H9 (cell line): ENCODE data around the gene RHOC. TPM values are rescaled to one million over a fixed set of nuclear protein-coding genes. Genes with fewer than 3 reads are reported as not detected.

ENCODE experiments used
- DNase-seq: peaks from one replicate; pipeline ENCODE4 v3.0.0-alpha.2; 2017
- H2AFZ ChIP-seq: one replicate; pipeline ENCODE4 v1.6.1; 2013; ENCODE audit warnings: mild to moderate bottlenecking, low read length, control low read depth, moderate library complexity
- H2AK5ac ChIP-seq: 2 replicates; pipeline ENCODE4 v1.6.1; 2013; ENCODE audit warnings: low read length, control low read depth, mixed read lengths; ENCODE audit not compliant: insufficient read length
- H2BK120ac ChIP-seq: one replicate; pipeline ENCODE4 v1.6.1; 2013; ENCODE audit warnings: low read depth, mild to moderate bottlenecking, low read length, control low read depth, inconsistent platforms; ENCODE audit not compliant: poor library complexity, severe bottlenecking
- H2BK12ac ChIP-seq: 2 replicates; pipeline ENCODE4 v1.6.1; 2013; ENCODE audit warnings: low read length, control low read depth, mixed read lengths, low read depth; ENCODE audit not compliant: insufficient read length
- H2BK15ac ChIP-seq: 2 replicates; pipeline ENCODE4 v1.6.1; 2013; ENCODE audit warnings: low read depth, low read length, control low read depth
- H2BK20ac ChIP-seq: one replicate; pipeline ENCODE4 v1.6.1; 2013; ENCODE audit warnings: low read depth, mild to moderate bottlenecking, low read length, control low read depth, inconsistent platforms; ENCODE audit not compliant: poor library complexity, severe bottlenecking
- H2BK5ac ChIP-seq: 2 replicates; pipeline ENCODE4 v1.6.1; 2013; ENCODE audit warnings: low read length, control low read depth, mixed read lengths; ENCODE audit not compliant: insufficient read length
- H3K14ac ChIP-seq: 2 replicates; pipeline ENCODE4 v1.6.1; 2013; ENCODE audit warnings: low read length, control low read depth; ENCODE audit not compliant: insufficient read depth
- H3K18ac ChIP-seq: 2 replicates; pipeline ENCODE4 v1.6.1; 2013; ENCODE audit warnings: low read depth, mild to moderate bottlenecking, mixed read lengths, low read length, control low read depth; ENCODE audit not compliant: insufficient read length
- H3K23ac ChIP-seq: 2 replicates; pipeline ENCODE4 v1.6.1; 2013; ENCODE audit warnings: low read length, control low read depth, mixed read lengths, low read depth; ENCODE audit not compliant: insufficient read length
- H3K23me2 ChIP-seq: 2 replicates; pipeline ENCODE4 v1.6.1; 2013; ENCODE audit warnings: low read depth, mild to moderate bottlenecking, mixed read lengths, low read length, control low read depth; ENCODE audit not compliant: insufficient read length, poor library complexity, severe bottlenecking
- H3K27ac ChIP-seq: 2 replicates; pipeline ENCODE4 v1.5.1; 2013; ENCODE audit warnings: low read length, control low read depth, mixed read lengths, low read depth; ENCODE audit not compliant: insufficient read length
- H3K27me3 ChIP-seq: 2 replicates; pipeline ENCODE4 v1.6.1; 2013; ENCODE audit warnings: low read length, control low read depth, inconsistent platforms; ENCODE audit not compliant: insufficient read depth
- H3K4ac ChIP-seq: 2 replicates; pipeline ENCODE4 v1.6.1; 2013; ENCODE audit warnings: low read depth, mild to moderate bottlenecking, control low read depth, inconsistent platforms, low read length, moderate library complexity
- H3K4me1 ChIP-seq: 2 replicates; pipeline ENCODE4 v1.6.1; 2013; ENCODE audit warnings: low read length, control low read depth, inconsistent platforms; ENCODE audit not compliant: insufficient read depth
- H3K4me2 ChIP-seq: 2 replicates; pipeline ENCODE4 v1.6.1; 2013; ENCODE audit warnings: low read length, control low read depth, mixed read lengths; ENCODE audit not compliant: insufficient read length, insufficient read depth
- H3K56ac ChIP-seq: 2 replicates; pipeline ENCODE4 v1.6.1; 2013; ENCODE audit warnings: low read depth, mild to moderate bottlenecking, mixed read lengths, low read length, control low read depth; ENCODE audit not compliant: insufficient read length
- H3K79me1 ChIP-seq: 2 replicates; pipeline ENCODE4 v1.6.1; 2013; ENCODE audit warnings: low read depth, mild to moderate bottlenecking, moderate library complexity, low read length, control low read depth, inconsistent platforms; ENCODE audit not compliant: insufficient read depth, poor library complexity, severe bottlenecking
- H3K79me2 ChIP-seq: 2 replicates; pipeline ENCODE4 v1.6.1; 2013; ENCODE audit warnings: low read length, control low read depth, inconsistent platforms; ENCODE audit not compliant: insufficient read depth
- H3K9ac ChIP-seq: 2 replicates; pipeline ENCODE4 v1.6.1; 2013; ENCODE audit warnings: low read length, control low read depth, mixed read lengths; ENCODE audit not compliant: insufficient read length; ENCODE audit errors: extremely low read depth
- H3K9me3 ChIP-seq: one replicate; pipeline ENCODE4 v1.6.1; 2013; ENCODE audit warnings: low read depth, low read length, inconsistent platforms; ENCODE audit not compliant: control insufficient read depth
- H3T11ph ChIP-seq: one replicate; pipeline ENCODE4 v1.6.1; 2013; ENCODE audit warnings: mild to moderate bottlenecking, low read length, control low read depth, inconsistent platforms
- H4K20me1 ChIP-seq: one replicate; pipeline ENCODE4 v1.6.1; 2013; ENCODE audit not compliant: control insufficient read depth, insufficient read length, insufficient read depth
- H4K5ac ChIP-seq: 2 replicates; pipeline ENCODE4 v1.6.1; 2013; ENCODE audit warnings: low read depth, mild to moderate bottlenecking, mixed read lengths, low read length, control low read depth; ENCODE audit not compliant: insufficient read length
- H4K8ac ChIP-seq: replicated peaks from 2 replicates; pipeline ENCODE4 v1.6.1; 2013; ENCODE audit warnings: low read length, control low read depth, mixed read lengths, low read depth; ENCODE audit not compliant: insufficient read length
- H4K91ac ChIP-seq: 2 replicates; pipeline ENCODE4 v1.6.1; 2013; ENCODE audit warnings: low read depth, mild to moderate bottlenecking, moderate library complexity, mixed read lengths, low read length, control low read depth; ENCODE audit not compliant: insufficient read length
- H3K27ac Mint-ChIP-seq, 3 experiments: 2 replicates in 2 of 3; 3 replicates in 1 of 3; pipeline ENCODE4 v1.8.0; 2020 to 2021; ENCODE audit warnings: mixed read lengths in 3 of 3, mild to moderate bottlenecking in 1 of 3, moderate library complexity in 1 of 3
- H3K27me3 Mint-ChIP-seq: 2 replicates; pipeline ENCODE4 v1.8.0; 2021; ENCODE audit warnings: low read depth, mild to moderate bottlenecking, moderate library complexity, mixed read lengths
- H3K36me3 Mint-ChIP-seq, 3 experiments: 2 replicates in 2 of 3; 3 replicates in 1 of 3; pipeline ENCODE4 v1.8.0; 2020 to 2021; ENCODE audit warnings: low read depth in 3 of 3, mixed read lengths in 3 of 3; ENCODE audit not compliant: insufficient read depth in 1 of 3
- H3K4me1 Mint-ChIP-seq, 2 experiments: 2 replicates each; pipeline ENCODE4 v1.8.0; 2020; ENCODE audit warnings: mixed read lengths in 2 of 2
- H3K4me3 Mint-ChIP-seq, 2 experiments: 2 replicates in 1 of 2; 3 replicates in 1 of 2; pipeline ENCODE4 v1.8.0; 2020 to 2021; ENCODE audit warnings: mild to moderate bottlenecking in 2 of 2, mixed read lengths in 2 of 2, moderate library complexity in 1 of 2
- H3K9me3 Mint-ChIP-seq, 2 experiments: 2 replicates in 1 of 2; 3 replicates in 1 of 2; pipeline ENCODE4 v1.8.0; 2020; ENCODE audit warnings: mild to moderate bottlenecking in 2 of 2, mixed read lengths in 2 of 2, moderate library complexity in 1 of 2
- WGBS: extraction: QIAGEN DNeasy Blood & Tissue Kit; methylation state at CpG from one replicate; pipeline ENCODE4 v1.1.7; 2013; ENCODE audit warnings: missing lambda C conversion rate, low lambda C conversion rate, mixed read lengths; ENCODE audit not compliant: insufficient read length; ENCODE audit errors: extremely low coverage; 5-methylcytosine and 5-hydroxymethylcytosine counted together
- total RNA-seq: library from RNA; stranded (reverse); gene quantifications from 2 replicates; pipeline ENCODE4 v1.2.1, GENCODE V29; 2021
- TF ChIP-seq, protein P1 (sequence below): fragments of 200-600 bp; sonication (generic); conservative IDR thresholded peaks from 3 replicates; pipeline ENCODE4 v1.8.0; 2021; ENCODE audit warnings: antibody characterized with exemption, mild to moderate bottlenecking

RHOC gene
- total RNA-seq, 1 experiment from 2014 or later = 68.9 TPM

DNA sequence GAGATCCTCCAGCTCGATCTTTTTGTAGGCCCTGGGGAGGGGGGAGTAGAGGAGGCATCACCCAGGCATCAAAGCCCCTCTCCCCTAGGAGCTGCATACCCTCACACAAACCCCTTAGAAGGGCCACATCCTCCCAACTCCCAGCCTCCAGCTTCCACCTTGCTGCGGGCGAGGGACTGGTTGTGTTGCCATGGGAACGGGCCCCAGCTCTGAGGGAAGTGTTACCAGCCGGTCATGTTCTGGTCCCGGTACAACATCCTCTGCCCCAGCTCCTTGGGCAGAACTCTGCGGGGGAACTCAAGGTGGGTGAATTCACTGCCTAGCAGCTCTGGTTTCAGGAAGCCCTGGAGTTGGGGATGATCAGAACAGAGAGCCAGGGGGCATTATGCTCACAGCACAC is 4.1 kb upstream of the RHOC start:
- no peak overlapping the region for H4K8ac ChIP-seq
- H3K23ac ChIP-seq = no peak overlapping the region
- no CpG with 5 or more reads among the region's 7 CpGs for WGBS
- H2AK5ac ChIP-seq = no peak overlapping the region
- no peak overlapping the region for H4K5ac ChIP-seq
- no peak overlapping the region for H2BK120ac ChIP-seq
- peaks cover 13 to 24% (median 17%) of the 10 kb centered on the region in 3 experiments for H3K36me3 Mint-ChIP-seq
- H3K27ac ChIP-seq = no peak overlapping the region
- H3K9me3 ChIP-seq = no peaks in the 10 kb centered on the region
- no peaks in the 10 kb centered on the region; the same call in 1 of the 2 replicates for H3K79me2 ChIP-seq
- peak overlapping the region in 2 of 3 experiments; percentile 40 to 49; a peak in 1 of 7 replicates for H3K27ac Mint-ChIP-seq
- H4K91ac ChIP-seq = no peak overlapping the region
- H3K18ac ChIP-seq = no peak overlapping the region
- H3K23me2 ChIP-seq = peaks cover 26% of the 10 kb centered on the region
- H3T11ph ChIP-seq = no peak overlapping the region
- H3K4me3 Mint-ChIP-seq = no peak overlapping the region; a peak in 1 of 5 replicates
- no peak overlapping the region for H3K56ac ChIP-seq
- no peak overlapping the region for H2AFZ ChIP-seq
- peaks cover 8% of the 10 kb centered on the region for H3K4me1 ChIP-seq
- peaks cover 45 to 51% of the 10 kb centered on the region in 2 experiments for H3K4me1 Mint-ChIP-seq
- no peak overlapping the region for H3K4ac ChIP-seq
- H3K79me1 ChIP-seq = no peaks in the 10 kb centered on the region
- peaks cover 53% of the 10 kb centered on the region for H3K27me3 Mint-ChIP-seq
- TF ChIP-seq, protein P1, sequence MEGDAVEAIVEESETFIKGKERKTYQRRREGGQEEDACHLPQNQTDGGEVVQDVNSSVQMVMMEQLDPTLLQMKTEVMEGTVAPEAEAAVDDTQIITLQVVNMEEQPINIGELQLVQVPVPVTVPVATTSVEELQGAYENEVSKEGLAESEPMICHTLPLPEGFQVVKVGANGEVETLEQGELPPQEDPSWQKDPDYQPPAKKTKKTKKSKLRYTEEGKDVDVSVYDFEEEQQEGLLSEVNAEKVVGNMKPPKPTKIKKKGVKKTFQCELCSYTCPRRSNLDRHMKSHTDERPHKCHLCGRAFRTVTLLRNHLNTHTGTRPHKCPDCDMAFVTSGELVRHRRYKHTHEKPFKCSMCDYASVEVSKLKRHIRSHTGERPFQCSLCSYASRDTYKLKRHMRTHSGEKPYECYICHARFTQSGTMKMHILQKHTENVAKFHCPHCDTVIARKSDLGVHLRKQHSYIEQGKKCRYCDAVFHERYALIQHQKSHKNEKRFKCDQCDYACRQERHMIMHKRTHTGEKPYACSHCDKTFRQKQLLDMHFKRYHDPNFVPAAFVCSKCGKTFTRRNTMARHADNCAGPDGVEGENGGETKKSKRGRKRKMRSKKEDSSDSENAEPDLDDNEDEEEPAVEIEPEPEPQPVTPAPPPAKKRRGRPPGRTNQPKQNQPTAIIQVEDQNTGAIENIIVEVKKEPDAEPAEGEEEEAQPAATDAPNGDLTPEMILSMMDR = no peak
- H2BK12ac ChIP-seq = no peak overlapping the region
- H3K4me2 ChIP-seq = no peak overlapping the region
- no peak overlapping the region; the same call in 1 of the 2 replicates for H3K14ac ChIP-seq
- H2BK20ac ChIP-seq = no peak overlapping the region
- no peaks in the 10 kb centered on the region for H3K27me3 ChIP-seq
- no peak for DNase-seq
- H4K20me1 ChIP-seq = no peaks in the 10 kb centered on the region
- no peak overlapping the region for H2BK5ac ChIP-seq
- no peak overlapping the region for H2BK15ac ChIP-seq
- peaks cover 0 to 3% of the 10 kb centered on the region in 2 experiments; a peak in 1 of 5 replicates for H3K9me3 Mint-ChIP-seq
- H3K9ac ChIP-seq = no peak overlapping the region
